ENCODE data around the gene EYS. TPM values are rescaled to one million over a fixed set of nuclear protein-coding genes. Genes with fewer than 3 reads are reported as not detected.

EYS gene
- total and polyA plus RNA-seq, 8 donors, result 0.55 to 0.58 TPM; not detected in 6

GRCh38 chr6:64376394-64376793 is 1330.6 kb downstream of the EYS start:
- H3K4me3 ChIP-seq, result no peak overlapping the region
- no peaks in the 10 kb centered on the region for H3K4me1 ChIP-seq
- no peaks in the 10 kb centered on the region for H3K27me3 ChIP-seq
- H3K9me3 ChIP-seq, result peaks cover 0 to 20% (median 6%) of the 10 kb centered on the region in 4 donors
- WGBS, 5 donors, result 73 to 84% (median 78%) methylated on average over 5 of the region's 5 CpGs
- no peak for DNase-seq
- intact Hi-C loops (cut with DNase I; ENCODE audit: low total_unique reads), result no loop called here
- TF ChIP-seq EP300 (IDR thresholded peaks at IDR 0.05) (no peak), POLR2AphosphoS5 (IDR thresholded peaks at IDR 0.05) (no peak), CTCF (IDR thresholded peaks at IDR 0.05) (no peak), POLR2A (IDR thresholded peaks at IDR 0.05) (no peak)
- no peaks in the 10 kb centered on the region for H3K36me3 ChIP-seq
- H3K27ac ChIP-seq, result no peak overlapping the region

- no peaks in the 10 kb centered on the region for H3K4me1 ChIP-seq
- WGBS, 5 donors, result 29 to 63% (median 59%) methylated on average over 1 of the region's 1 CpG
- H3K36me3 ChIP-seq, result no peaks in the 10 kb centered on the region
- no peak overlapping the region for H3K27ac ChIP-seq
- TF ChIP-seq POLR2A (IDR thresholded peaks at IDR 0.05), result no peak
- no peak for TF ChIP-seq EP300 (IDR thresholded peaks at IDR 0.05)
- TF ChIP-seq CTCF (IDR thresholded peaks at IDR 0.05), result no peak
- no peak for TF ChIP-seq POLR2AphosphoS5 (IDR thresholded peaks at IDR 0.05)
- H3K4me3 ChIP-seq, result no peak overlapping the region
- intact Hi-C loops (cut with DNase I; ENCODE audit: low total_unique reads), result no loop called here
- no peaks in the 10 kb centered on the region for H3K27me3 ChIP-seq
- H3K9me3 ChIP-seq, result peaks cover 0 to 5% (median 0%) of the 10 kb centered on the region in 4 donors
- no peak for DNase-seq
Measured at GRCh38 chr6:64357430-64357829, 1349.6 kb downstream of the EYS start.

GRCh38 chr6:64347411-64347810 is 1359.6 kb downstream of the EYS start:
- no peaks in the 10 kb centered on the region for H3K36me3 ChIP-seq
- no peaks in the 10 kb centered on the region for H3K4me1 ChIP-seq
- H3K27me3 ChIP-seq, result no peaks in the 10 kb centered on the region
- no peaks in the 10 kb centered on the region for H3K9me3 ChIP-seq
- DNase-seq, result no peak
- WGBS, 5 donors, result 72 to 95% (median 81%) methylated on average over 1 of the region's 1 CpG
- H3K27ac ChIP-seq, result no peak overlapping the region
- TF ChIP-seq CTCF (IDR thresholded peaks at IDR 0.05), result no peak
- TF ChIP-seq EP300 (IDR thresholded peaks at IDR 0.05), result no peak
- TF ChIP-seq POLR2AphosphoS5 (IDR thresholded peaks at IDR 0.05), result no peak
- no peak for TF ChIP-seq POLR2A (IDR thresholded peaks at IDR 0.05)
- intact Hi-C loops (cut with DNase I; ENCODE audit: low total_unique reads), result no loop called here
- no peak overlapping the region for H3K4me3 ChIP-seq

GRCh38 chr6:64335195-64335594 is 1371.8 kb downstream of the EYS start:
- intact Hi-C loops (cut with DNase I; ENCODE audit: low total_unique reads), result no loop called here
- TF ChIP-seq POLR2AphosphoS5 (IDR thresholded peaks at IDR 0.05) (no peak), CTCF (IDR thresholded peaks at IDR 0.05) (no peak)
- 68 to 80% (median 79%) methylated on average over 8 of the region's 8 CpGs for WGBS, 5 donors

More at GRCh38 chr6:64335195-64335594, 1371.8 kb downstream of the EYS start:
- H3K27me3 ChIP-seq, result no peaks in the 10 kb centered on the region
- H3K4me3 ChIP-seq, result no peak overlapping the region
- H3K36me3 ChIP-seq, result no peaks in the 10 kb centered on the region
- no peak overlapping the region for H3K27ac ChIP-seq
- peaks cover 0 to 7% (median 0%) of the 10 kb centered on the region in 4 donors for H3K9me3 ChIP-seq
- no peaks in the 10 kb centered on the region for H3K4me1 ChIP-seq
- no peak for DNase-seq

Measured in stomach (tissue), 9 donors.